Anterior cingulate cortex (tissue), 58 donors: ENCODE measurements around the gene PRH1.

Experiments
- DNase-seq, 58 donors: peaks; one replicate each; lab custom pipeline; 2025; lab: John Stamatoyannopoulos, UW

The PRH1 gene

DNA sequence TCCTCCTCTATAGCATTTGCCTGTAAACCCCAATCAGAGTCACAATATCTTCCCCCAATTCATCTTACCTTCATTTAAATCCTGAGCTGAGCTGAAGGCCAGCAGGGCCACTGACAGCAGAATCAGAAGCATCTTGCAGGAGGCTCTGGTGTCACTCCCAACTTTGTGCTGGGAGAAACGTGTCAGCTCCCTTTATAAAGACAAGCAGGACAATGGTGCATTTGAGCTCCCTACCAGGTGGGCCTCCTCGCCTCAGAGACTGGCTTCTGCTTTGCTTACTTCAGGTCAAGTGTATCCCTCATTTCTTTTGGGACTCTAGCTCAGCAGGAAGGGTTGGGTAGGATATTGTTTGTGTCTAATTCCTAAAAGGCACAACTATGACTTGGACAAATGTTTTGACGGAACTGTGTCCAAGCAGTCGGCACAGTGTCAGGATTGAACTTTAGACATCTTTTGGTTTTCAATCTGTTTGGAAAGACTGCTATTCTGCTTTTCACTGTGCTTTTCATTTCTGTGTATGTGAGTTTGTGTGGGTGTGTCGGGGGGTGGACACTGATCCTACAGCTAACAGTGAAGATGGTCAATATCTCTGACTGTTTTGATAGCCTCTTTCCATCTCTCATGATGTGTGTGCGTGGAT lies at the start of gene PRH1:
PRH1 (minus strand) TSS at position 170 of the 640 bp plus-strand sequence; CDS start at position 132, 38 bp downstream.
- DNase-seq: no peak

DNA sequence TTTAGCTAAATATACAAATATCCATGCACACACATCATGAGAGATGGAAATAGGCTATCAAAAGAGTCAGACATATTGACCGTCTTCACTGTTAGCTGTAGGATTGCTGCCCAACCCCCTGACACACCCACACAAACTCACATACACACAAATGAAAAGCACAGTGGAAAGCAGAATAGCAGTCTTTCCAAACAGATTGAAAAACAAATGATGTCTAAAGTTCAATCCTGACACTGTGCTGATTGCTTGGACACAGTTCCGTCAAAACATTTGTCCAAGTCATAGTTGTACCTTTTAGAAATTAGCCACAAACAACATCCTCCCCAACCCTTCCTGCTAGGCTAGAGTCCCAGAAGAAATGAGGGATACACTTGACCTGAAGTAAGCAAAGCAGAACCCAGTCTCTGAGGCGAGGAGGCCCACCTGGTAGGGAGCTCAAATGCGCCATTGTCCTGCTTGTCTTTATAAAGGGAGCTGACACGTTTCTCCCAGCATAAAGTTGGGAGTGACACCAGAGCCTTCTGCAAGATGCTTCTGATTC lies 44.8 kb upstream of the PRH1 start, which contains the start of gene PRH2:
PRH2 (plus strand) TSS at position 491 of the 541 bp plus-strand sequence; CDS start at position 529, 38 bp downstream.
- no peak for DNase-seq

DNA sequence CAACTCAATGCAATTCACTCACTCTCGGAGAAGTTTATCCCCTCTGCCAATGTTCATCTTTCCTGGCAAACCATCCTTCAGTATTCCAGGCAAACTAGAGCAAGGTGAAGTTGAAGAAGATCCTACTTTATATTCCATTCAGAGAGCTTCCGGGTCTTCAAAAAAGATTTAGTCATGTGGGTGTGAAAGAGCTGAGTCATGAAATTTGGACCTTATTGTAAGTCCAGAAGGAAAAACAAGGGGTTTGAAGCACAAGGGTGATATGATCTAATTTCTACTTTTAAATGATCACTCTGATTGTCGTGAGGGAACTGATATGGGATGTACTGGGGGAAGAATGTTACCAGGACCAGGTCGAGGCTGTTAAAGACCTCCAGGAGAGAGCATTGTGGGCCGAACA lies 42.2 kb upstream of the PRH1 start:
- no peak for DNase-seq

DNA sequence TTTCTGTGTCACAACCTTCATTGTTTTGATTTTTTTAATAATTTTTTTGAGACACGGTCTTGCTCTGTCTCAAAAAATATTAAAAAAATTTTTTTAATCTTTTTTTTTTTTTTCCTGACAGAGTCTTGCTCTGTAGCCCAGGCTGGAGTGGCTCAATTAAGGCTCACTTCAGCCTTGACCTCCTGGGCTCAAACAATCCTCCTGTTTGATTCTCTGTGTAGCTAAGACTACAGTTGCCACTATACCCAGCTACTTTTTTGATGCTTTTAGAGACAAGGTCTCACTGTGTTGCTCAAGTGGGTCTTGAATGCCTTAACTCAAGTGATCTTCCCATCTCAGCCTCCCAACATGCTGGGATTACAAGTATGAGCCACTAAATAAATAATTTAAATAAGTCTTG lies 35.8 kb upstream of the PRH1 start:
- DNase-seq: no peak

DNA sequence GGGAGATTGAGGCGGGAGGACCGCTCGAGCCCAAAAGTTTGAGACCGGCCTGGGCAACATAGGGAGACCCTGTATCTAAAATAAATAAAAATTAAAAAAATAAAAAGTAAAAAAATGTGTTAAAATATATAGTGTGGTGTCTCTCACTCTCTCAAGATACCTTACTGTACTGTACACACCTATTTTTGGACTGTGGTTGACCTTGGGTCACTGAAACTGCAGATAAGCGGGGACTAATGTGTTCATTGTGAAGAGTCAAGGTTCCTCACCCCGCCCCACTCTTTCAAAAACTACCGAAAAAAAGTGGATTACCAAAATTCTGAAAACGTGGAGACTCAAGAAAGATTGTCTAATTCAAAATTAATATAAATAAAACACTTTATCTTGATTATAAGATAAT lies 26.3 kb upstream of the PRH1 start:
- DNase-seq: no peak

DNA sequence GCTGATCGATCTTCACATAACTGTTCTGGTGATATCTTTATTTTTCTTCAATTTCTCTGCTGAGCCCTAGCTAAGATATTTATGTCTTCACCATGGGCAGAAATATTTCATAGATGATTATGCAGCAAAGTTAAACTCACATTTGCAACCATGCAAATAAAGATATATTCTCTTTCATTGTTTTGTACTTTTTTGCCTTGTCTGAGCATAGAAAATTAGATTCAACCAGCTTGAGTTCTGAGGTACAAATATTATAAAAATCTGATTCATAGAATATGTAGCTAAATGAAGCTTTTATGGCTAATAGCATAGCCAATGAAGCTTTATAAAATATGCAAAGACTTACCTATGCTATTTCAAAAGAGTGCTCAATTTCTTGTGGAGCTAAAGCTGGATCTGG lies 25.4 kb upstream of the PRH1 start, which contains the start of gene TAS2R13:
TAS2R13 (minus strand) TSS at position 101 of the 400 bp plus-strand sequence. CDS start 264 bp downstream, outside the sequence.
- DNase-seq: no peak

DNA sequence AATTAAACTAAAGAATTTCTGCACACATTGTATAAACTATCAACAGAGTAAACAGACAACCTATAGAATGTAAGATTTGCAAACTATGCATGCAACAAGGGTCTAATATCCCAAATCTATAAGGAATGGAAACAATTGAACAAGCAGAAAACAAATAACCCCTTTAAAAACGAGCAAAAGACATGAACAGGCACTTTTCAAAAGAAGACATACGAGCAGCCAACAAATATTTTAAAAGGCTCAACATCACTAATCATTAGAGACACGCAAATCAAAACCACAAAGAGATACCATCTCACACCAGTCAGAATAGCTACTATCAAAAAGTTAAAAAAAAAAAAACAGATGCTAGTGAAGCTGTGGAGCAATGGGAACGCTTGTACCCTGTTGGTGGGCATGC lies 20.6 kb upstream of the PRH1 start:
- DNase-seq: no peak

DNA sequence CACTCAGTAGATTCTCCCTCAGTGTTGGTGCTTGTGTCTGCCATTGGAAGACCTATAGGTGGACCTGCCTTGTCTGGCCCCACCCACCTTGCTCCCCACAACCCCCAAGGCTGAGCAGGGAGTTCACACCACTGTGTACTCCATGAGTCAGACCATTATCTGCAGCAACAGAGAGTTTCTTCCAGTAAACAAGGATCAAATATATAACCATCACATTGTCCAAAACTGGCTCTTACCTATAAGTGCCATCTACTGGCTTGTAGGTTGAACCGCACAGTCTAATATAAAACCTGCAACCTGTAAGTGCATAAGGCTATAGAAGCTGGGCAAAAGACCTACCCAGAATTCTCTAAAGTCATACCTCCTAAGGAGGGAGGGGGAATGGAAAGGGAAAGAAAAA lies 17.4 kb upstream of the PRH1 start:
- DNase-seq: no peak

DNA sequence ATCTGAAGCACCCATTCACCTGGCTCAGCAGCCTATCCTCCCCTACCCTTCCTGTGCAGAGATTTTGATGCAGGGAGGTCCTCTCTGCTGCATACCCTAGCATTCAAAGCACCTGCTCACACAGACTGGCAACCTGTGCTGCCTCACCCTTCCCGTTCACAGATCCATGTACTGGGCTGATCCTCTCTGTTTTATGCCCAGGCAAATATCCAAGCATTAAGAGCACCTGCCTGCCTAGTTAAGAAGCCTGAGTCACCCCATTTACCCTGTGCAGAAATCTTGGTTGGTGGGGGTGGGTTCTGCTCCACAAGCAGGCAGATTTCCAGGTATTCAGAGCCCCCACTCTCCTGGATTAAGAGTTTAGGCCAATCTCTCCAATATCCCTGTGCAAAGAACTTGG lies 16.9 kb upstream of the PRH1 start:
- no peak for DNase-seq

DNA sequence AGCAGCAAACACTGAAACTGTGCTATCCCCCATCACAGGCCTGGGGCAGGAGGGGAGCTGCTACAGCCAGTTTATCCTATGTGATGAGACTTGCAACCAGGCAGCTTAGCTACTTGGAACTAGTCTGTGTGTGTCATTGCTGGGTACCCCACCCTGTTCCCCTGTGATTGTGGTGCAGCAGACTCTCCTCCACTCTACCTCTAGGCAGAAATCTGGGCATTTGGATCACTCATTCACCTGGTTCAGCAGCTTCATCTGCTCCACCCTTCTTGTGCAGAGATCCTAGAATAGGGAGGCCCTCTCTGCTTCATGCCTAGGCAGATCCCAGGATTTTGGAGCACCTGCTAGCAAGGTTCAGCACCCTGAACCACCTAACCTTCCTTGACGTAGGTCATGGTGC lies 16.5 kb upstream of the PRH1 start:
- DNase-seq: no peak

DNA sequence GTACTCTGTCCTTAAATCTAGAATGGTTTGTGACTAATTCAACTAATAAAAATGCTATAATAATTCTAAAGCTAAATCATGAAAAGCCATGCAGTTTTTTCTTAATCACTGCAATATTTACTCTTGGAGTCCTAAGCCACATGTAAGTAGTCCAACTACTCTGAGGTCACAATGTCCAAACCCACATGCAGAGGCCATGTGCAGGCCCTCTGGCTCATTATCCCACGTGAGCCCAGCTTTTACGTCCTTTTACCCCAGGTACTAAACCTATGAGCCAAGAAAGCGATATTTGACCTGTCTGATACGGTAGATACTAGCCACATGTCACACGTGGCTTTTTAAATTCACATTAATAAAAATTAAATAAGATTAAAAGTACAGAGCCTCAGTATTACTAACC lies 12.8 kb upstream of the PRH1 start:
- DNase-seq: no peak

DNA sequence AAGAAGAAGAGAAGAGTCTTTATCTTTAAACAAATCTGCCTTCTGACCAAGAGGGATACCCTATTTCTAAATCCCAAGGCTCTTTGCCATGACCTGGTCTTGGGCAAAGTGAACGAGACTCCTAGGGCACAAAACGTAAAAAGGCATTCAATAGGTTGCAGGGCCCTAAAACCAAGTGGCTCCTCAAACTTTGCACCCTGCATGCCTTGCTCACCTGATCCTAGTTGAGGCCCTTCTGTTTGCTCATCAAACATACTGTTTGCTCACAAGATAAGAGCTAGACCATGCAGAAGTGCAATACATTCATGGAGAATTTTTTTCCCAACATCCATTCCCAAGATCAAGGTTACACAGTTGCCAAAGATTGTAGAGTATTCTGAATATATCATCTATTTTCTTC lies 7.9 kb upstream of the PRH1 start:
- DNase-seq: no peak

DNA sequence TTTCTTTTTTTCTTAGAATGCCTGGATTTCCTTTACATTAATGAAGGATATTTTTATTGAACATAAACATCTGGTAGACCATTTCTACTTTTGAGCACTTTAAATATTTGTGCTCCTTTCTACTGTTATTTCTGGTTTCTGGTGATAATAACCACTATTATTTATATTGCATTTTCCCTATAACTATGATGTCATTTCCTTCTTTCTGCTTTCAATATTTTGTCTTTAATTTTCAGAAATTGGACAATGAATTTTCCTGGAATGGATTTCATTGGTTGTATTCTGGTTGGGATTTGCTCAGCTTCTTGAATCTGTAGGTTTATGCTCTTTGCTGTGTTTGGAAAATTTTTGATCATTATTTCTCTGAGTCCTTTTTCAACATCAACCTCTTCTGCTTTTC lies 5.2 kb upstream of the PRH1 start:
- DNase-seq: no peak

DNA sequence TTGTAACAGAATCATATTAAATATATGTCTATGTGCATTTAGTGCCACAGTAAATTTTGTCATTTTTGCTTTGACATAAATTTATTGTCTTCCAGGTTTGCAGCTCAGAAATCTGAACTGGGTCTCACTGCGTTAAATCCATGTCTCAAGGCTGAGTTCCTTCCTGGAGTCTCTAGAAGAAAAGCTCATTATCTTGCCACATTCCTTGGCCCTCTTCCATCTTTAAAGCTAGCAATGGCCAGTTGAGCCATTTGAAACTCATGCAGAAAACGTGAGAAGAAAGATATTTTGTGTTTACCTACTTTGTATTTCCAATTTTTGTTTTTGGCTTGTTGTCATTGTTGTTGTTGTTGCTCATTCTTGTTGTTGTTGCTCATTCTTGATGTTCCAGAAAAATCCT lies 10.7 kb downstream of the PRH1 start:
- DNase-seq: no peak

DNA sequence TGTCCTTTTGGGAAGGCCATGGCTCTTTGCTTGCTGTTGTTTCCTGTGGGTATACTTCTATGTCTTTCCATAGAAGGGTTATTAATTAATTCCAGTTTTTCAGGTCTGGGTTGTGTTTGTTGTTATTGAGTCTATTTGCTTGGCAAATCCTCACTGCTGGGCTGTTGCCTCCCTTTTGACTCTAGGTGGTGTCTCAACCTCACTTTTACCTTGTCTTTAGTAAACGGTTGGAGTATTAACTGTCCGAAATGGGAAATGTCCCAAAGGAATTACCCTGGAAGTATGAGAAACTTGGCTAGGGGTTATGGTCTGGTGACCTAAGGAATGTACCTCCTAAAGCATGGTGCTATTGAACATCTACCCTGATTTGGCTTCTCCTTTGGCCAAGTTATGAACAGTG lies 16.7 kb downstream of the PRH1 start:
- no peak for DNase-seq

DNA sequence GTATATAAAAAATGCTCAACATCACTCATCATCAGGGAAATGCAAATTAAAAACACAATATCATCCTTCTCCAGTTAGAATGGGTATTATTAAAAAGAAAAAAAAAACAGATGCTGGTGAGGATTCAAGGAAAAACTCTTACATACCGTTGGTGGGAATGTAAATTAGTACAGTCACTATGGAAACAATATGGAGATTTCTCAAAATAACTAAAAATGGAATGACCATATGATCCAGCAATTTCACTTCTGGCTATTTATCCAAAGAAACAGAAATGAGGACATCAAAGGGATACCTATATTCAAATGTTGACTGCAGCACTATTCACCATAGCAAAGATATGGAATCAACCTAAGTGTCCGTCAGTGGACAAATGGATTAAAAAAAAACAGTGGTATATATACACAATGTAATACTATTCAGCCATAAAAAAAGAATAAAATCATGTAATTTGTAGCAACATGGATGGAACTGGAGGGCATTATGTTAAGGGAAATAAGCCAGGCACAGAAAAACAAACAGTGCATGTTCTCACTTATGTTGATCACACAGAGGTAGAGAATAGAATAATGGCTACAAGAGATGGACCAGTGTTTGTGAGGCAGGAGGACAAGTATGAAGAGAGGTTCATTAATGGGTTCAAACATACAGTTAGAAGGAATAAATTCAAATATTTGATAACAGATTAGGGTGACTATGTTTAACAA lies 20.4 kb downstream of the PRH1 start:
- DNase-seq: no peak

DNA sequence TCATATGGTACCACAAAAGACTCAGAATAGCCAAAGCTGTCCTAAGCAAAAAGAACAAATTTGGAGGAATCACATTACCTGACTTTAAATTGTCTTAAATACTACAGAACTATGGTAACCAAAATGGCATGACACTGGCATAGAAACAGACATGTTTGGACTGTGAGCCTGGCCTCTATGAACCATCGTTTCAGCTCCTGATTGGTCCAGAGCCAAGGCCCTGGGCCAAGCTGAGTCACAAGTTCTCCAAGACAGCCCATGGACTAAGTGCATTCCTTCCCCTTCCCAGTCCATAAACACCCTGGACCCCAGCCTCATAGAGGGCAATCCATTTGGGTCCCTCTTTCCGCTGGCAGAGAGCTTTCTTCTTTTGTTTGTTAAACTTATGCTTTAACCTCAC lies 22.7 kb downstream of the PRH1 start:
- DNase-seq: no peak

DNA sequence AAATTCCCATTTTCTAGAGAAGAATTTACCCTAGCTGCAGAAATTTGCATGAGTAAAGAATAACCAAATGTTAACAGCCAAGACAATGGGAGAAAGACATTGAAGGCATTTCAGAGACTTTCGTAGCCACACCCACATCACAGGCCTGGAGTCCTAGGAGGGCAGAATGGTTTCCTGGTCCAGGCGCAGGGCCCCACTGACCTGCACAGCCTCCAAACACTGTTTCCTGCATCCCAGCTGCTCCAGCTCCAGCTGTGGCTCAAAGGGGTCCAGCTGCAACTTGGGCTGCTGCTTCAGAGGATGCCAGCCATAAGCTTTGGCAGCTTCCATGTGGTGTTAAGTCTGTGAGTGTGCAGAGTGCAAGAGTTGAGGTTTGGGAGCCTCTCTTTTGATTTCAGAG lies 28.2 kb downstream of the PRH1 start:
- DNase-seq: no peak

DNA sequence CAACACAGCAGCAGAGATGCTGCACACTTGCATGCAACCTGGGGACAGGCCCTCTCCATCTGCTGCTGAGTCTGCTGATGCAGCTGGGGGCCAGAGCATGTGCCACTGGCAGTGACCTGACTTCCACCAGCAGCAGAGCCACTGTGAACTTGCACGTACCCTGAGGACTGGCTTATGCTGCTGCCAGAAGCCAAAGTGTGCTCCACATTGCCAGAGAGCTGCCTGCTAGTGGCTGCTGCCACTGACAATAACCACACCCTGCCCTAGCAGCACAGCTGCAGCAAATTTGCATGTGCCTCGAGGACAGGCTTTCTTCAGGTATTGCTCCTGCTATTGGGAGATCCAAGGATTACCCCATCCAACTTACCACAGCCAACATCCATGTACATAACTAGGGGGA lies 30.3 kb downstream of the PRH1 start:
- no peak for DNase-seq

DNA sequence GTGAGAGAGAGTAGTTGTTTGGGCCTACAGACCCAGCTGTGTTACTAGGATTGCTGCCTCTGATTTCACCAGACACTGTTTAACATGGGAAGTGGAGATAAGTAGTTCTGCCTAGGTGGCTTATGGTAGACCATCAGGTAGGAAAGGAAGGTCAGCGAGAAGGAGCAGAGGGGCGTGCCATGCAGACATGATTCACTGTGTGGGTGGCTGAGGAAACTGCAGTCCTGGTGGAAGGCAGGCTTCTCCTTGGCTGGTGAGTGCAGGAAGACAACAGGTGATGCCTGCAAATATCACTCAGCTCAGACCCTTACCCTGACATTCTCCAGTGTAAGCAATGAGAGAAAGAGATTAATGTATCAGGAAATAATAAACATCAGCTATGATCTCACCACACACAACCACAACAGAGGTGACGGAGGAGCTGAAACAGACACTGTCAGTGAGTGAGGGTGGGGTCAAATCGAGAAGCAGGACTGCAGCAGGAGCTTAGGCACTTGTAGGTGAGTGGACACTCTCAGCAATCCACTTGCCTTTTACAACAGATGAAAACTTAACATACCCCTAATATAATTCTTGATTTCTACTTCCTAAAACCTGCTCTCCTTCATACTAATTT lies 32.7 kb downstream of the PRH1 start:
- no peak for DNase-seq

DNA sequence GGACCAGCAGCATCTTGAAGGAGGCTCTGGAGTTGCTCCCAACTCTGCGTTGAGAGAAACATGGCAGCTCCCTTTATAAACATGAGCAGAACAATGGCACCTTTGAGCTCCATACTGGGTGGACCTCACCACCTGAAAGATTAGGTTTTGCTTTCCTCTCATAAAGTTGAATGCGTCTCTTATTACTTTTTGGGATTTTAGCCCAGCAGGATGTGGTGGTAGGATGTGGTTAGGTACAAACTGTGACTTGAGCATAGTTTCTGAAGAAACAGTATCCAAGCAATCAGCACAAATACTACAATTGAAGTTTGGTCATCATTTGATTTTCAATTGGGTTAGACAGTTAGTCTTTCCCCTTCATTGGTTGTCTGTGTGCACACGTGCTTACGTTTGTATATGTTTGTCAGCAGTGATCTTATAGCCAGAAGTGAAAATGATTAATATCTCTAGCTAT lies 34.6 kb downstream of the PRH1 start, which contains the start of gene PRR4:
PRR4 (minus strand) TSS at position 51 of the 454 bp plus-strand sequence; CDS start at position 13, 38 bp downstream.
- no peak for DNase-seq
